H1 (cell line): ENCODE data around the gene MEGF11. TPM values are rescaled to one million over a fixed set of nuclear protein-coding genes. Genes with fewer than 3 reads are reported as not detected.

Experiments
- CTCF ChIA-PET: fragments of 300-600 bp; sonication (Branson Sonifier 250); formaldehyde crosslinking; loops from one replicate; lab custom pipeline; 2021; ENCODE audit not compliant: partially characterized antibody; lab: Charles Lee
- POLR2A ChIA-PET: fragments of 300-600 bp; sonication (Branson Sonifier 250); formaldehyde crosslinking; loops from one replicate; lab custom pipeline; 2021; ENCODE audit warnings: inconsistent platforms; ENCODE audit not compliant: partially characterized antibody; lab: Charles Lee
- DNase-seq, 2 experiments: peaks; one replicate each; pipeline versions ENCODE4 v3.0.0 to v3.0.0-alpha.2; 2010 to 2022; ENCODE audit warnings: low spot score in 2 of 2, low read depth in 1 of 2, mixed read lengths in 1 of 2
- FAIRE-seq: peaks from 2 replicates; lab custom pipeline; 2011; peaks lifted over from hg19 to GRCh38; lab: Jason Lieb, UNC
- H2AFZ ChIP-seq: 2 replicates; pipeline ENCODE4 v1.8.1; 2012; ENCODE audit warnings: low read length, inconsistent platforms
- H2AK5ac ChIP-seq: 2 replicates; pipeline ENCODE4 v1.6.1; 2013; ENCODE audit warnings: low read depth, low read length
- H2BK120ac ChIP-seq: replicated peaks from 2 replicates; pipeline ENCODE3; 2013; ENCODE audit warnings: low read depth, low read length, inconsistent platforms
- H2BK12ac ChIP-seq: 2 replicates; pipeline ENCODE4 v1.6.1; 2013; ENCODE audit warnings: low read depth, low read length
- H2BK15ac ChIP-seq: 2 replicates; pipeline ENCODE4 v1.6.1; 2013; ENCODE audit warnings: low read length
- H2BK20ac ChIP-seq: 2 replicates; pipeline ENCODE4 v1.6.1; 2013; ENCODE audit warnings: low read length
- H2BK5ac ChIP-seq: 2 replicates; pipeline ENCODE4 v1.6.1; 2013; ENCODE audit warnings: low read depth, low read length
- H3K14ac ChIP-seq: 2 replicates; pipeline ENCODE4 v1.6.1; 2013; ENCODE audit warnings: inconsistent platforms; ENCODE audit not compliant: insufficient read length
- H3K18ac ChIP-seq: 2 replicates; pipeline ENCODE4 v1.6.1; 2013; ENCODE audit warnings: low read length; ENCODE audit errors: extremely low read depth
- H3K23ac ChIP-seq: 2 replicates; pipeline ENCODE4 v1.6.1; 2013; ENCODE audit warnings: inconsistent platforms; ENCODE audit not compliant: insufficient read length
- H3K23me2 ChIP-seq: 2 replicates; pipeline ENCODE4 v1.6.1; 2013; ENCODE audit warnings: low read depth, low read length
- H3K27ac ChIP-seq: 2 replicates; pipeline ENCODE4 v1.6.1; 2011; ENCODE audit warnings: low read depth, low read length, inconsistent platforms
- H3K27me3 ChIP-seq, 4 experiments: replicated peaks in 1 of 4; 1 replicate in 1 of 4; 2 replicates in 3 of 4; pipeline versions ENCODE4 v1.6.1 to v1.8.1; 2011 to 2013; ENCODE audit warnings: low read length in 3 of 4, mild to moderate bottlenecking in 3 of 4, inconsistent platforms in 2 of 4, mixed read lengths in 2 of 4, moderate library complexity in 1 of 4; ENCODE audit not compliant: control insufficient read depth in 3 of 4, insufficient read depth in 3 of 4; ENCODE audit errors: extremely low read depth in 1 of 4
- H3K36me3 ChIP-seq, 4 experiments: 2 replicates each; pipeline versions ENCODE4 v1.6.1 to v1.8.1; 2011 to 2013; ENCODE audit warnings: mild to moderate bottlenecking in 4 of 4, low read length in 3 of 4, moderate library complexity in 2 of 4, control low read depth in 1 of 4, inconsistent platforms in 1 of 4; ENCODE audit not compliant: insufficient read depth in 4 of 4, control insufficient read depth in 2 of 4
- H3K4ac ChIP-seq: replicated peaks from 2 replicates; pipeline ENCODE3; 2013; ENCODE audit warnings: low read length, low read depth, mixed read lengths, inconsistent platforms; ENCODE audit not compliant: insufficient read length
- H3K4me1 ChIP-seq, 4 experiments: replicated peaks in 1 of 4; 1 replicate in 1 of 4; 2 replicates in 3 of 4; pipeline versions ENCODE4 v1.6.1 to v1.8.1; 2011 to 2013; ENCODE audit warnings: low read length in 3 of 4, inconsistent platforms in 2 of 4, mixed read lengths in 1 of 4; ENCODE audit not compliant: insufficient read depth in 4 of 4, control insufficient read depth in 3 of 4
- H3K4me2 ChIP-seq, 2 experiments: 2 replicates each; pipeline versions ENCODE4 v1.6.1 to v1.8.1; 2011 to 2013; ENCODE audit warnings: low read depth in 2 of 2, low read length in 2 of 2, control low read depth in 1 of 2, inconsistent platforms in 1 of 2, mild to moderate bottlenecking in 1 of 2; ENCODE audit not compliant: insufficient read depth in 1 of 2
- H3K4me3 ChIP-seq, 4 experiments: fragments of 200-600, 300-600 bp in 1 of 4; sonication (generic), shearing (Covaris generic), sonication (Bioruptor Twin) in 1 of 4; 2 replicates each; pipeline versions ENCODE4 v1.5.1 to v1.8.1; 2011 to 2016; ENCODE audit warnings: low read length in 4 of 4, low read depth in 3 of 4, control low read depth in 2 of 4, inconsistent platforms in 2 of 4, mild to moderate bottlenecking in 2 of 4, mixed read lengths in 1 of 4, moderate library complexity in 1 of 4; ENCODE audit not compliant: insufficient read depth in 2 of 4; ENCODE audit errors: extremely low read depth in 1 of 4
- H3K56ac ChIP-seq: replicated peaks from 2 replicates; pipeline ENCODE3; 2013; ENCODE audit warnings: low read depth, mild to moderate bottlenecking, mixed read lengths, low read length, inconsistent platforms; ENCODE audit not compliant: insufficient read length
- H3K79me1 ChIP-seq: 2 replicates; pipeline ENCODE4 v1.6.1; 2013; ENCODE audit warnings: low read depth, low read length, control low read depth
- H3K79me2 ChIP-seq, 2 experiments: 2 replicates each; pipeline versions ENCODE4 v1.6.1 to v1.8.1; 2012 to 2013; ENCODE audit warnings: low read length in 2 of 2, mild to moderate bottlenecking in 2 of 2, inconsistent platforms in 1 of 2; ENCODE audit not compliant: insufficient read depth in 2 of 2, control insufficient read depth in 1 of 2
- H3K9ac ChIP-seq, 4 experiments: replicated peaks in 1 of 4; 1 replicate in 1 of 4; 2 replicates in 3 of 4; pipeline versions ENCODE4 v1.6.1 to v1.8.1; 2011 to 2013; ENCODE audit warnings: low read depth in 3 of 4, low read length in 3 of 4, control low read depth in 2 of 4, mild to moderate bottlenecking in 2 of 4, moderate library complexity in 2 of 4, inconsistent platforms in 1 of 4; ENCODE audit errors: extremely low read depth in 1 of 4
- H3K9me3 ChIP-seq, 2 experiments: 2 replicates each; pipeline versions ENCODE4 v1.6.1 to v1.8.1; 2012 to 2013; ENCODE audit warnings: mild to moderate bottlenecking in 2 of 2, moderate library complexity in 2 of 2, control low read depth in 1 of 2, inconsistent platforms in 1 of 2, low read depth in 1 of 2, low read length in 1 of 2, mixed read lengths in 1 of 2; ENCODE audit not compliant: insufficient read depth in 2 of 2
- H4K20me1 ChIP-seq, 2 experiments: replicated peaks in 1 of 2; 2 replicates each; pipeline versions ENCODE3 to v1.8.1; 2011 to 2013; ENCODE audit warnings: inconsistent platforms in 2 of 2, low read length in 2 of 2, mild to moderate bottlenecking in 1 of 2; ENCODE audit not compliant: insufficient read depth in 2 of 2, control insufficient read depth in 1 of 2
- H4K5ac ChIP-seq: 2 replicates; pipeline ENCODE4 v1.6.1; 2013; ENCODE audit warnings: low read length, low read depth, mixed read lengths, inconsistent platforms; ENCODE audit not compliant: insufficient read length
- H4K8ac ChIP-seq: 2 replicates; pipeline ENCODE4 v1.8.0; 2013; ENCODE audit warnings: mild to moderate bottlenecking, moderate library complexity, low read length, inconsistent platforms; ENCODE audit not compliant: insufficient read depth; ENCODE audit errors: extremely low read depth
- H4K91ac ChIP-seq: replicated peaks from 2 replicates; pipeline ENCODE3; 2013; ENCODE audit warnings: low read length, mixed read lengths, inconsistent platforms; ENCODE audit not compliant: insufficient read length
- ATF2 ChIP-seq: IDR thresholded peaks from 2 replicates; pipeline ENCODE4 v1.6.1; 2012; ENCODE audit warnings: low read length, inconsistent platforms
- MAX ChIP-seq: IDR thresholded peaks from 2 replicates; pipeline ENCODE4 v1.6.1; 2012; ENCODE audit warnings: inconsistent platforms
- NANOG ChIP-seq: IDR thresholded peaks from 2 replicates; pipeline ENCODE4 v1.6.1; 2011; ENCODE audit warnings: low read length, low read depth, mild to moderate bottlenecking, inconsistent platforms; ENCODE audit not compliant: insufficient read depth, poor library complexity, severe bottlenecking
- POLR2AphosphoS5 ChIP-seq: IDR thresholded peaks from 2 replicates; pipeline ENCODE4 v1.6.1; 2011; ENCODE audit warnings: low read depth, low read length
- POU5F1 ChIP-seq: IDR thresholded peaks from 2 replicates; pipeline ENCODE4 v1.6.1; 2011; ENCODE audit warnings: low read depth, mild to moderate bottlenecking, low read length, moderate library complexity
- RBBP5 ChIP-seq: IDR thresholded peaks from 2 replicates; pipeline ENCODE4 v1.7.1; 2012; ENCODE audit warnings: low read depth, mild to moderate bottlenecking, inconsistent platforms, low read length, moderate library complexity, borderline replicate concordance
- TCF12 ChIP-seq: IDR thresholded peaks from 2 replicates; pipeline ENCODE4 v1.6.1; 2011; ENCODE audit warnings: low read depth, mild to moderate bottlenecking, low read length
- whole genome bisulfite sequencing, 2 experiments: shearing (Covaris generic) in 1 of 2; methylation state at CpG; one replicate each; pipeline versions ENCODE4 v1.1.6 to v1.1.7; 2013 to 2015; ENCODE audit warnings: low lambda C conversion rate in 2 of 2, mixed read lengths in 2 of 2, inconsistent platforms in 1 of 2, low coverage in 1 of 2, missing lambda C conversion rate in 1 of 2; ENCODE audit not compliant: insufficient replicate concordance in 2 of 2, insufficient coverage in 1 of 2, insufficient read length in 1 of 2; ENCODE audit errors: extremely low coverage in 1 of 2, missing lambda C conversion rate in 1 of 2; 5-methylcytosine and 5-hydroxymethylcytosine counted together
- polyA plus RNA-seq, 7 experiments: library from polyadenylated mRNA; depleted of rRNA in 3 of 7; stranded (reverse) in 5 of 7; unstranded in 2 of 7; fragments of >200 nt in 5 of 7; fragments of 200-250 nt in 2 of 7; gene quantifications; 1 replicate in 5 of 7; 2 replicates in 1 of 7; 4 replicates in 1 of 7; pipeline versions ENCODE4 v1.2.1 to v1.2.3, GENCODE V29; 2011 to 2013; ENCODE audit warnings: missing spikeins in 2 of 7, mixed read lengths in 2 of 7
- total RNA-seq: library from RNA; stranded (reverse); fragmentation: NEBNext Ultra II Directional; extraction: Animal tissue kit (Norgen Biotek cat#: 25700); gene quantifications from 2 replicates; pipeline ENCODE4 v1.2.1, GENCODE V29; 2021
- TF ChIP-seq, protein P1 (sequence below): IDR thresholded peaks from 2 replicates; pipeline ENCODE4 v1.6.1; 2011; ENCODE audit warnings: low read depth, mild to moderate bottlenecking, low read length; ENCODE audit not compliant: insufficient read depth

MEGF11 gene
- total and polyA plus RNA-seq, 2 of the 8 experiments (the other 6 are each of a cell fraction or from before 2014, with no cell fraction given): 4.4 to 4.8 TPM

- Histone ChIP-seq H3K27ac (no peak overlapping the region), H3K79me2 (no peaks in the 10 kb centered on the region), H3K4me1 (peaks cover 0 to 7% (median 0%) of the 10 kb centered on the region in 4 experiments; a peak in 4 of 7 replicates), H2BK12ac (no peak overlapping the region), H3K4ac (no peak overlapping the region), H2BK5ac (no peak overlapping the region), H3K4me2 (no peak overlapping the region), H3K18ac (no peak overlapping the region), H3K9ac (no peak overlapping the region), H3K27me3 (no peaks in the 10 kb centered on the region), H2AK5ac (no peak overlapping the region), H3K23ac (no peak overlapping the region), H3K23me2 (no peaks in the 10 kb centered on the region), H2BK15ac (no peak overlapping the region), H4K8ac (no peak overlapping the region), H3K4me3 (no peak overlapping the region), H3K56ac (no peak overlapping the region), H4K5ac (no peak overlapping the region), H3K14ac (no peak overlapping the region), H2AFZ (no peak overlapping the region), H4K91ac (no peak overlapping the region), H2BK120ac (no peak overlapping the region), H4K20me1 (no peaks in the 10 kb centered on the region), H3K79me1 (no peaks in the 10 kb centered on the region), H2BK20ac (no peak overlapping the region), H3K9me3 (no peaks in the 10 kb centered on the region), H3K36me3 (no peaks in the 10 kb centered on the region)
- POLR2A ChIA-PET: no interaction called here
- 90% methylated on average over 11 of the region's 11 CpGs; no CpG with 5 or more reads in 1 of the 2 experiments for WGBS, 2 experiments
- no peak for FAIRE-seq
- TF ChIP-seq ATF2 (no peak), RBBP5 (no peak), NANOG (no peak), MAX (no peak), POU5F1 (no peak), POLR2AphosphoS5 (no peak), TCF12 (no peak)
- TF ChIP-seq, protein P1, sequence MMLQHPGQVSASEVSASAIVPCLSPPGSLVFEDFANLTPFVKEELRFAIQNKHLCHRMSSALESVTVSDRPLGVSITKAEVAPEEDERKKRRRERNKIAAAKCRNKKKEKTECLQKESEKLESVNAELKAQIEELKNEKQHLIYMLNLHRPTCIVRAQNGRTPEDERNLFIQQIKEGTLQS: no peak
- no peak for DNase-seq
- CTCF ChIA-PET: interaction anchor here (0.8 to 2.1 kb wide), 8 partner anchors 9 to 113 kb away, joined by 3 to 7 read pairs (median 3); no protein-coding TSS in a partner anchor
Measured at GRCh38 chr15:66142285-66142684, 111.3 kb downstream of the MEGF11 start.
